Ovary (tissue), 9 donors: Measurements from ENCODE around the gene ERCC6. TPM values are rescaled to one million over a fixed set of nuclear protein-coding genes. Genes with fewer than 3 reads are reported as not detected.

Experiments
- DNase-seq, 5 donors: peaks; one replicate each; pipeline ENCODE4 v3.0.0-alpha.2; 2019 to 2020
- H3K27ac ChIP-seq, 2 donors: fragments of 200-600 bp; one replicate each; pipeline versions ENCODE4 v1.5.1 to v1.8.0; 2019 to 2022
- H3K27me3 ChIP-seq: fragments of 200-600 bp; one replicate; pipeline ENCODE4 v1.8.0; 2022
- H3K36me3 ChIP-seq: fragments of 200-600 bp; sonication (generic); one replicate; pipeline ENCODE4 v1.5.1; 2019
- H3K4me1 ChIP-seq: one replicate; pipeline ENCODE4 v1.8.1; 2013; ENCODE audit warnings: mild to moderate bottlenecking, moderate library complexity; ENCODE audit not compliant: insufficient read depth
- H3K4me3 ChIP-seq: fragments of 200-600 bp; sonication (generic); one replicate; pipeline ENCODE4 v1.5.1; 2017
- H3K9me3 ChIP-seq, 2 donors: fragments of 200-600 bp in 1 of 2; sonication (generic) in 1 of 2; one replicate each; pipeline versions ENCODE4 v1.5.1 to v1.8.1; 2013 to 2019; ENCODE audit warnings: mild to moderate bottlenecking in 1 of 2, moderate library complexity in 1 of 2
- CTCF ChIP-seq, 3 donors: fragments of 450-650 bp in 2 of 3; fragments of 200-600 bp in 1 of 3; IDR thresholded peaks; one replicate each; pipeline versions ENCODE4 v1.5.1 to v1.8.0; 2016 to 2022; ENCODE audit warnings: antibody characterized with exemption in 3 of 3, mild to moderate bottlenecking in 1 of 3
- EP300 ChIP-seq: sonication (generic); formaldehyde crosslinking; IDR thresholded peaks from one replicate; pipeline ENCODE4 v1.6.1; 2017; ENCODE audit warnings: antibody characterized with exemption
- POLR2A ChIP-seq: fragments of 450-650 bp; IDR thresholded peaks from one replicate; pipeline ENCODE4 v1.6.1; 2017; ENCODE audit warnings: antibody characterized with exemption, mild to moderate bottlenecking, moderate library complexity
- WGBS, 3 donors: extraction: QIAGEN DNeasy Blood & Tissue Kit in 1 of 3; methylation state at CpG; one replicate each; pipeline versions ENCODE4 v1.1.5 to v1.1.7; 2013 to 2017; 5-methylcytosine and 5-hydroxymethylcytosine counted together
- intact Hi-C, 4 donors: fragments of 100-400 bp; cut with DNase I; formaldehyde crosslinking; loops; one replicate each; pipeline versions ENCODE4 v1.11.0 to v1.15.1; 2022 to 2023
- polyA plus RNA-seq, 2 donors: library from polyadenylated mRNA; stranded (reverse); fragments of 200-250 nt in 1 of 2; fragments of 350-450 nt in 1 of 2; fragmentation: Illumina TruSeq in 1 of 2; extraction: RNeasy Lipid Tissue Mini Kit (QIAGEN cat#74804) in 1 of 2; gene quantifications; one replicate each; pipeline ENCODE4 v1.2.3, GENCODE V29; 2013 to 2014
- total RNA-seq, 7 donors: library from RNA; depleted of rRNA in 2 of 7; stranded (reverse); fragments of >200 nt in 2 of 7; fragmentation: NEBNext Ultra II Directional in 3 of 7; extraction: Animal tissue kit (Norgen Biotek cat#: 25700) in 3 of 7; gene quantifications; one replicate each; pipeline versions ENCODE4 v1.1.0 to v1.2.4, GENCODE V29; 2016 to 2023
- donor health status: DM: no; HTN: no; CAD: no; lungs with moderate emphysema.
- donor health status: DM: no; HTN: no; CAD: no.
- donor health status: Bipolar disorder and iron deficiency.
- donor health status: DM: yes; HTN: yes; CAD: no.
- donor health status: DM: no; HTN: no; CAD: no.
- donor health status: DM: yes; HTN: yes; CAD: no.

ERCC6 gene
- total and polyA plus RNA-seq, 9 donors = 6.8 to 24.1 (median 19.2) TPM

DNA sequence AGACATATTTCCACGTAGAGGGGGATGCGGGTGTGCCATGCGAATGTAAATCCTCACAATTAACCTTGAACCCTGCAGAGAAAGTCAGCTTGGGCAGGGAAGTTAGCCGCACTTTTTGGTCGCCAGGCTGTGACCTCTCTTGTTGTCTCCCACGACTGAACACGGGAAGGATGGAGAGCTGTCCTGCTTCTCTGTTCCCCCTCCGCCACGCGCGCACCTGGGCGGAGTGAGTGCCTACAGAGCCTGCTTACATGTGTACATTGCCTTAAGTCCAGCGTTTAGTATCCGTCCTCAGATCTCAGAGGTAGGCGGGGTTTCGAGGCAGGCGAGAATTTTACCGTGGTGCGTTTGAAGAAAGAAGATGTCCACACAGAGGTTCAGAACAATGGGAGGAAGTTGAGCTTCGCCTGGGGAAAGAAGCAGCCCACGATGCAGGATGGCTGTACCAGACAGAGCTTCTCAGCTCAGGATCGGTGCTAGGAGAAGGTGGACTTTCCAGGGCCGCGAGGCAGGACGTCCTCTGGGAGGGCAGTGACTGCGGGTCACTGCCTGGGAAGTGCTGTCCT, 482 bp upstream of the ERCC6 start:
- intact Hi-C loops = loop anchor here in 1 of 4 donors (10.0 kb wide), 1 partner anchor 1235 kb away; the partner anchor contains the start of gene MAPK8
- DNase-seq = peak in 3 of 5 donors; percentile 15 to 43 (median 25)
- Histone ChIP-seq H3K9me3 (no peaks in the 10 kb centered on the region), H3K4me3 (peak overlapping the region; percentile 56), H3K4me1 (peaks cover 11% of the 10 kb centered on the region), H3K27ac (peak overlapping the region in 1 of 2 donors; percentile 29), H3K27me3 (no peaks in the 10 kb centered on the region), H3K36me3 (no peaks in the 10 kb centered on the region)
- 1 to 2% (median 2%) methylated on average over 26 of the region's 26 CpGs for WGBS, 3 donors
- TF ChIP-seq CTCF (IDR thresholded peaks at IDR 0.05) = no peak
- TF ChIP-seq EP300 = no peak
- no peak for TF ChIP-seq POLR2A

DNA sequence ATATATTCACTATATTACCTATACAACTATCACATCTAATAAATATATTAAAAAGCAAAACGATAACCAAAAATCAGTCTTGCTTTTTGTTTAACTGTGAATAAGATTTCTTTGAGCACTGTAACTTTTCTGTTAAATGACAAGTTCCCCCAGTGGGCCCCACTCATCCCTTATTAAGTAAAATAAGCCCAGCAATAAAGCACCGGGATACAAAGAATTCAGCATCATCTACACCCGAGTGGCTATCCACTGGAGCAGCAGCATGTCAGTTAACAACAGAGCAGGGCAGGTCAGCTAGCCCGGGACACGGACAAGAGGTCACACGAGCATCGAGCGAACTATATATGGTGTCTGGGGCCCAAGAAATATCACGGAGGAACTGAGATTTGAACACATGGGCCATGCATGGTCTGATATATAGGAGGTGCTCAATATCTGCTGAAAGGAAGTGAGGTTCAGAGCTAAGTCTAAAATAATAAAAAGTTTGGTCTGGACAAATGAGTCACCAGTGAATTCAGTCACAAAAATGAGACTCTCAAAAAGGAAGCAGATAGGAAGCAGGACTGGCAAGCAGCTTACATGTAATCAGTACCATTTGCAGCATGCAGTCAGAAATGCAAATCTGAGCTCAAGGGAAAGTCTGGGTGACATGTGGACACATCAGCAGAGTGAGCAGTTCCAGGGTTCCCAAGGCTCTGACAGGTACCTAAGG, 4.1 kb downstream of the ERCC6 start:
- H3K27ac ChIP-seq = no peak overlapping the region
- no peaks in the 10 kb centered on the region for H3K9me3 ChIP-seq
- TF ChIP-seq CTCF (IDR thresholded peaks at IDR 0.05) = no peak
- TF ChIP-seq POLR2A = no peak
- no peak for TF ChIP-seq EP300
- WGBS, 3 donors = 74% methylated on average over 9 of the region's 9 CpGs
- intact Hi-C loops = loop anchor here in 1 of 4 donors (10.0 kb wide), 1 partner anchor 1230 kb away; the partner anchor contains the start of gene MAPK8
- H3K27me3 ChIP-seq = no peaks in the 10 kb centered on the region
- no peak for DNase-seq
- H3K4me3 ChIP-seq = no peak overlapping the region
- peaks cover 11% of the 10 kb centered on the region for H3K4me1 ChIP-seq
- H3K36me3 ChIP-seq = no peaks in the 10 kb centered on the region

DNA sequence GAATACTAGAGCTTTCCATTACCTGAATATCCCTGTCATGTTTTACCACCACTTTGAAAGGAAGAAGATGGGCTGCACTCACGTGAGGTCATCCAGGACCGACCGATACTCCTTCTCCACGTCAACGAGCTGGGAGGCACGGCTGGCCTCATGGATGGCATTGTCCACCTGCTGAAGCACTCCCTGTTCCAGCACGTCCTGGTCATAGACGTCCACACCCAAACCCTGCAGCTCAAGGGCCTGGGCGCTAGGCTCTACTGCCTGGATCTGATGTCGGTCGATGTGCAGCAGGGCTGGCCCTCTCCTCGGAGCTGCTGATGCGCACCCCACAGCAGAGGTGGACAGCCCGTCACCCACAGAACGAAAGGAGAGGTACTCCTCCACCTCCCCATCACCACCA, 6.5 kb downstream of the ERCC6 start:
- Histone ChIP-seq H3K27ac (no peak overlapping the region), H3K9me3 (no peaks in the 10 kb centered on the region), H3K4me3 (no peak overlapping the region), H3K27me3 (no peaks in the 10 kb centered on the region), H3K4me1 (no peaks in the 10 kb centered on the region), H3K36me3 (no peaks in the 10 kb centered on the region)
- no peak for TF ChIP-seq POLR2A
- no peak for TF ChIP-seq EP300
- no peak for TF ChIP-seq CTCF (IDR thresholded peaks at IDR 0.05)
- DNase-seq = no peak
- WGBS, 3 donors = 95 to 97% (median 97%) methylated on average over 15 of the region's 15 CpGs
- intact Hi-C loops = loop anchor here in 1 of 4 donors (10.0 kb wide), 1 partner anchor 1228 kb away; the partner anchor contains the start of gene MAPK8

GRCh38 chr10:49528977-49529506, 9.9 kb downstream of the ERCC6 start:
- intact Hi-C loops = no loop called here
- Histone ChIP-seq H3K4me3 (no peak overlapping the region), H3K9me3 (no peaks in the 10 kb centered on the region), H3K27me3 (no peaks in the 10 kb centered on the region), H3K4me1 (no peaks in the 10 kb centered on the region), H3K27ac (no peak overlapping the region), H3K36me3 (no peaks in the 10 kb centered on the region)
- no peak for DNase-seq
- no peak for TF ChIP-seq POLR2A
- TF ChIP-seq EP300 = no peak
- no peak for TF ChIP-seq CTCF (IDR thresholded peaks at IDR 0.05)
- WGBS, 3 donors = 79 to 83% (median 80%) methylated on average over 2 of the region's 2 CpGs
